Choroid plexus epithelial cell (primary cell): Measurements from ENCODE around the gene ARL15.
"Not testable (repeated sequence)": the region's sequence is repeated elsewhere in the genome, so short reads cannot be mapped to it uniquely, and the experiment has no call there.

Source experiments
- DNase-seq: peaks from one replicate; pipeline ENCODE4 v3.0.0-alpha.2; 2010; ENCODE audit warnings: low read depth
- H3K4me3 ChIP-seq: 2 replicates; pipeline ENCODE4 v1.5.1; 2011; ENCODE audit warnings: low read depth, mild to moderate bottlenecking, control low read depth, low read length, moderate library complexity
- CTCF ChIP-seq: conservative IDR thresholded peaks from 2 replicates; pipeline ENCODE4 v1.5.1; 2011; ENCODE audit warnings: low read depth, mild to moderate bottlenecking, control low read depth, inconsistent platforms, low read length, moderate library complexity

The ARL15 gene

GRCh38 chr5:53873235-53873634 lies 437.1 kb downstream of the ARL15 start:
- no peak for DNase-seq
- H3K4me3 ChIP-seq = no peak overlapping the region
- no peak for TF ChIP-seq CTCF

GRCh38 chr5:53871775-53872174 lies 438.6 kb downstream of the ARL15 start:
- DNase-seq = no peak
- TF ChIP-seq CTCF = no peak
- no peak overlapping the region for H3K4me3 ChIP-seq

GRCh38 chr5:53871050-53871449 lies 439.3 kb downstream of the ARL15 start:
- DNase-seq = peak; percentile 33
- peak; percentile 45 for TF ChIP-seq CTCF
- no peak overlapping the region for H3K4me3 ChIP-seq

GRCh38 chr5:53858700-53859456 lies 451.5 kb downstream of the ARL15 start:
- no peak for TF ChIP-seq CTCF
- no peak overlapping the region for H3K4me3 ChIP-seq
- DNase-seq = no peak

- no peak for TF ChIP-seq CTCF
- H3K4me3 ChIP-seq = no peak overlapping the region
- DNase-seq = no peak
Measured at GRCh38 chr5:53856506-53856905, 453.9 kb downstream of the ARL15 start.

GRCh38 chr5:53836851-53837430 lies 473.4 kb downstream of the ARL15 start:
- not testable (repeated sequence) for DNase-seq

GRCh38 chr5:53834500-53834899 lies 475.9 kb downstream of the ARL15 start:
- no peak for TF ChIP-seq CTCF
- DNase-seq = no peak
- no peak overlapping the region for H3K4me3 ChIP-seq

More at GRCh38 chr5:53836851-53837430, 473.4 kb downstream of the ARL15 start:
- H3K4me3 ChIP-seq = not testable (repeated sequence)
